ENCODE results near the gene SLC4A5.
"Not testable (repeated sequence)": the region's sequence is repeated elsewhere in the genome, so short reads cannot be mapped to it uniquely, and the experiment has no call there.

SLC4A5 gene

DNA sequence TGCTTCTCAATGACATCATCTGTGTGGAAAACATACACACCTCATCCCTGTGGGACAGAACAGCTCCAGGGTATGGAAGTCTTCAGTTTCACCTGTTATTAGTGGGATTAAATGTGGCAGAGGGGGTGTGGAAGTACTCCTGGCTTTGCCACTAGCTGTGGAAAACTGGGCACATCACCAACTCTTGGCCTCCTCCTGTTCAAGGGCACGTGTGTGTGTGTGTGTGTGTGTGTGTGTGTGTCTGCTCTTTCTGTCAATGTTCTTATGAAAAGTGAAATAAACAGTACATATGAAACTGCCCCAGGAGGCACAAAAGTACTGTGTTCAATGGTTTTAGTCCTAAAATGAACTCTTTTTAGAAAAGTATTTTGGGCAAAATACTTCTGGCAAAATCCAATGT is 78.9 kb downstream of the SLC4A5 start:
- no peak for DNase-seq (ENCODE audit: low read depth)

DNA sequence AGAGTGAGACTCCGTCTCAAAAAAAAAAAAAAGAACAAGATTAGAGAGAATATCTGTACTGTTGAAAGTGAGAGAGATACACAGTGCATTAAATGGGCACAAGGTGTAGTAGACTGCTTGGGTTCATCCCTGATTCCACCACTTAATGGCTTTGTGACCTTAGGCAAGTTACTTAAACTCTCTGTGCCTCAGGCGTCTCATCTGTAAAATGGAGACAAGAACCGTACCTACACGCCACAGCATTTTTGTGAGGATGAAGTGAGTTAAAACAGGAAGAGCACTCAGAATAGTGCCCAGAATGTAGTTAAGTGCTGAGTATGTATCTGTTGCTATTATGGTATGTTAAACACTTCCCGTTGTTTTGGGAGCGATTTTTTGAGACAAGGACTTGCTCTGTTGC is 80.5 kb downstream of the SLC4A5 start:
- no peak for DNase-seq (ENCODE audit: low read depth)

DNA sequence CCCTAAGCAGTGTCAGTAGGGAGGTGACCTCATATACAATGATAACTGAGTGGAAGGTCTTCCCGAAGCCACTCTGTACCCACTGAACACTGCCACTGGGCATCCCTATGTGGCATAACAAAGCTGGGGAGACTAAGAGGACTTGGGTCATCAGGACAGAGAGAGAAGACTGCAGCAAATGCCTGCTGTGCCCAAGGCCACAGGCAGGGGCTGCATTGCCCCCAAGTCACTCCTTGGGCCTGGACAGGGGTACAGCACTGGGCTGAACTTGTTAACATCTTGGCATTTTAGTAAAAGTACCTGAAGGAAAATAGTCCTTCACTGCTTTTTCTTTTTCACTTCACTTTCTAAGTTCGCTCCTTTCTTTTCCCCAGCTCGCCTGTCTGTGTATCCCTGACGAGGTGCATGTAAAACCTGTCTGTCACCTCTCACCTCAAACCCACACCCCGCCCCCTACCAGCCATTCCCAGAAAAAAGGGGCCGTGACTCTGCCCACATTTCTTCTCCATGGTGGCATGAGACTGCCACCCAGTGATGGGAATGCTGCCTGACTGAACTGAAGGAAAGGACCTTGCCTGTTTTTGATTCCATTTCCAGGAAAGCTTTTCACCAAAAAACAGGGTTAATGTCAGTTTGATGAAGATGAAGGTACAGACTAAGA is 81.9 kb downstream of the SLC4A5 start:
- no peak for DNase-seq (ENCODE audit: low read depth)

DNA sequence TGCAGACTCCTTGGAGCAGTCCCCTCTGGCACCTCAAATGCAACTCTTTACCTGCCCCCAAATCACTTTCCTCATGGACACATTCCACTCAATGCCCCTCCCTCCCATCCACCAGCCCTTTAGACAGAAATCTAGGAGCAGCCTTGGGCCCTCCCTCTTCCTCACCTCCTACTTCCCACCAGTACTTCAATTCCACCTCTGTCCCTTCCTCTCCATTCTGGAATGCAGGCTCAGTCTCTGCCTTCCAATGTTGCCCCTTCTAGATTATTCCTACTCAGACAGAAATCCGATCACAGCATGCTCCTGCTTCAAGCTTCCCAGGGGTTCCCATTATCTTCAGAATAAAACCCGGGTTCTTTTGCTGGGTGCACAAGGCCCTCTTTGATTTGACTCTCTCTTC is 82.7 kb downstream of the SLC4A5 start:
- no peak for DNase-seq (ENCODE audit: low read depth)

DNA sequence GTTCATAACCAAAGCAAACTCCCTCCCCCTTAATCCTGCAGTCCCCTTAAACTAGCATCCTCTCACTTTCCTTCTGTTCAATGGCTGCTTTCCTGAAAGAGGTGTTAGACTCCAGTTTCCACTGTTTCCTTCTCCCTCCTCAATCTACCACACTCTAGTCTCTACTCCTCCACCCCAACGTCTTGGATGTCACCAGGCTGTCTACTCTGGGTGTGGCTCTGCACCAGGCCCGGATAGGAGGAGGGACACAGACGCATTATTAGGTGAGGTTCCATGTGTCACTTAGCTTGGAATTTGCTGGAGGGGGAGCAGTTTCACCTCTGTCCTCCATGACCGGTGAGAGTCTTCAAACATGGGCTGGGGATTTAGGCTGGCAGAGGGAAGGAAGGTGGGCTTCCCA is 83.5 kb downstream of the SLC4A5 start:
- DNase-seq (ENCODE audit: low read depth) = no peak

DNA sequence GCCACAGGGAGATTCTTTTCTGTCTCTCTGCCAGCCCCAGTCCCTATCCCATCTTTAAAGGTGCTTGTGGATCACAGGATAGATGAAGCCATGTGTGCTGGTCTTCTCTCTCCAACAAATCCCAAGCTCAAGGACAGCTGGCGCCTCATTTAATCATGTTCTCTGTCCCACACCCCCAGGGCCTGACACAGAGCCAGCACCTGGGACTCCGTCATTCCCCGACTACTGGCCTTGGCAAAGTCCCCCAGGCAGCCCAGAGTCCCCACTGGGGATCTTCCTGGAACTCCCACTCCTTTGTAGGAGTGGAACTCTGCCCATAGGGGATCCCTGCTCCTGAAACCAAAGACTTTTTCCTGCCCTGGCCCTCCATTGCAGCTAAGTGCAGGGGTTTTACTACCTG is 84.0 kb downstream of the SLC4A5 start:
- DNase-seq (ENCODE audit: low read depth) = no peak

DNA sequence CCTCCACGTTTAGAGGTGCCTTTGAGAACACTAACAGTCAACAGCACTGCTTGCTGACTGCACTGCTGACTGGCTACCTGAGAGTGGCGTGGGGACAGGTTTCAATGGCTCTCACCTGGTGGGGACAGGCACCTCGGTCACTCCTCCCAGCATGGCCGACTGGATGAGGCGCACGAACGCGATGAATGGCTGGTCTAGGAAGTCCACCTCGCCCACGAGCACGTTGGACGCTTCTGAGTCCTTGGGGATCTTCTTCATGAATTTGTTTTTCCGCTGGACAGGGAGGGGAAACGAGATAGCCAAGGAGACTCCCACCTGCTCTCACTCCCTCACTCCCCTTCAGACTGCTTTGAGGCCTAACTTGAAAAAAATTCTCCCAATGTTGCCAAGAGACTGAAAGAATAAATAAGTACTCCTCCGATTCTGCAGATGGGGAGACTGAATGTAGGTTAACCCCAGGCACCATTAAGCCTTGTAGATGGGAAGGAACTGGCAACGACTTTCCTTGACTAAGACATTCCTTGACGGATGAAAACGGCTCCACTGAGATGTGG is 87.5 kb downstream of the SLC4A5 start:
- DNase-seq (ENCODE audit: low read depth) = no peak

DNA sequence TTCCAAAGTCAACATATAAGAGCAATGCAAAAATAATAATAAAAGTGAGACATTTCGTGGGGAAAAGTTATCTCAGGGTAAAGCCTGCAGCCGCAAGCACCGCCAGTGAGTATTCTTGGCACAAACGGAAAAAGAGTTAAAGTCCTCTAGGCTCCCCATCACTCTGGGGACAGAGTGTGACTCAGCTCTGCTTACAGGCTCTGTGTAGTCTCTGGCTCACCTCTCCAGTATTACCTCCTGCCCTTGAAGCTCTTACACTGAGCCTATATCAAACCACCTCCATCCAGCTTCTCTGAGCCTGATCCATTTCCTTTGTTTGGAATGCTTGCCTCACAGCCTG is 89.3 kb downstream of the SLC4A5 start:
- DNase-seq (ENCODE audit: low read depth) = no peak

DNA sequence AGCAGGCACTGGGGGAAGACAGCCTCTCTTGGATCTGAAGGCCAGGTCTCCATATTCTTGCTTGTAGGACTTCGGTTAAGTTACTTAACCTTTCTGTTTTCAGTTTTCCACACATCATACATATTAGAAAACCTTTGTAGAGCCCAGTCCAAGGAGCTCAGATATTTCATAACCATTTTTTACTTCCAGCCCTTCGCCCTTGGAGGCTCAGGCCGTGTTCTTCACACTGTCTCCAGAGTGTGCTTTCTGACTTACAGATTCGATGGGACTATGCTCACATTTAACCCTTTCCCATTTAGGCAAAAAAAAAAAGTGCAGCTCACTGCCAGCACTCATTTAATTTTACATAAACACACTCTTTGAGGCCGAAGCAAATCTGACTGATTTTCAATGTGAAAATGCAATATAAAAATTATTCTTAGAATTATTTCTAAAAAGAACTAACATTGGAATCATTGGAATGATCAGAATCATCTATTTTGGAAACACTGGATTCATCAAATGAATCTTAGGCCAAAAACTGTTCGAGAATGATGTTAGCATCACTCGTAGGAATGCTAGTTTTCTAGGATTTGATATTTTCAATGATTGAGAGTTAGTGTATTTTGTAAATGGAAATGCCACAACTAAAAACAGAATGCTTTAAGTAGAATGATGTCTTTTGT is 89.8 kb downstream of the SLC4A5 start:
- no peak for DNase-seq (ENCODE audit: low read depth)

DNA sequence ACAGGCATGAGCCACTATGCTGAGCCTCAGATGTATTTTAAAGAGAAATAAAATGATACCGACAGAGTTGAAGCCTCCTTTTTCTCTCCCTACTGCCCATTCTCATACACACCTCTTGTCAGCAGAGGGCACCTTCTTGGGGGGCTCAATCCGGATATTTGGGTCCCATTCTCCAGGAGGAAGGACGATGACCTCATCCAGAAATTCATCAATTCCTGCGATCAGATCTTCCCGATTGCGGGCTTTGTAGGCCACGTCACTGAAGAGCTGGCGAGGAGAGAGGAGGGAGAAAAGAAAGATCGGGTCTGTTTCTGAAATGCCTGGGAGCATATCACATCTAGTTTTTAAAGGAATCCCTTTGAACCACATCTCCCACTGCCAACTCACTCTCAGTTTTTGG is 90.4 kb downstream of the SLC4A5 start:
- no peak for DNase-seq (ENCODE audit: low read depth)

DNA sequence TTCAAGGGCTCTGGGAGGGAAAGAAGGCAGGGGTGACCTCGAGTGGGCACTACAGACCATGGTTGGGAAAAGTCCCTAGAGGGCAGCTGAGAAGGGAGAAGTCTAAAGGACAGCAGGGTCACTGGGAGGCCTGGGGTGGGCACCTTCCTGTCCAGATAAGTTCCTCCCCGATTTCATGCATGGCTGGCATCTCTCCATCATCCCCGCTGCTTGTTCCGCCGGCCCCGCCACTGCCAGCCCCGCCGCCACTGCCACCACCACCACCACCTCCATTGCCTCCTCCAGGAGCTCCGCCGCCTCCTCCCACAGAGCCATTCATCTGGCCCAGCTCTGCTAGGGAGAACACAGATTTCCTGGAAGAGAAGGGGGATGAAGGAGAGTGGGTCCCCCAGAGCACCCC is 91.2 kb downstream of the SLC4A5 start:
- no peak for DNase-seq (ENCODE audit: low read depth)

DNA sequence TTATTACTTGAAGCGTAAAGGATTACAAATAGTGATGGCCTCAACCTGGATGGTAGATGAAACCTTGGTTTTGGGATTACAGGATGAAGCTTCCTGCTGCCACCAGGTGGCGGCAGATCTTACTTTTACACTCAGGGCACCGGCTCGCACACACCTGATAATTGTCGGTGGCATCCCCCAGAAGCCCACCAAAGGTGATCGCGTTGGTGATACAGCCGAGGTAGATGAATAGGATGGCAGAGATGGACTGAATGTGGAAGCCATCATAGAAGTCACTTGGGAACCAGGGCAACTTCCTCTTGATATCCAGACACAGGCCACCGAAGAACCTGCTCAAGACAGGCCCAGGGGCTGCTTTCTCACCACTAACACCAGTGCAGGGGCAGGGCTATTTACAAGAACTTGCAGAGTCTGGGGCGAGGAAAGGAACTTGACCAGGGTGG is 93.0 kb downstream of the SLC4A5 start:
- peak; percentile 13 for DNase-seq (ENCODE audit: low read depth)

DNA sequence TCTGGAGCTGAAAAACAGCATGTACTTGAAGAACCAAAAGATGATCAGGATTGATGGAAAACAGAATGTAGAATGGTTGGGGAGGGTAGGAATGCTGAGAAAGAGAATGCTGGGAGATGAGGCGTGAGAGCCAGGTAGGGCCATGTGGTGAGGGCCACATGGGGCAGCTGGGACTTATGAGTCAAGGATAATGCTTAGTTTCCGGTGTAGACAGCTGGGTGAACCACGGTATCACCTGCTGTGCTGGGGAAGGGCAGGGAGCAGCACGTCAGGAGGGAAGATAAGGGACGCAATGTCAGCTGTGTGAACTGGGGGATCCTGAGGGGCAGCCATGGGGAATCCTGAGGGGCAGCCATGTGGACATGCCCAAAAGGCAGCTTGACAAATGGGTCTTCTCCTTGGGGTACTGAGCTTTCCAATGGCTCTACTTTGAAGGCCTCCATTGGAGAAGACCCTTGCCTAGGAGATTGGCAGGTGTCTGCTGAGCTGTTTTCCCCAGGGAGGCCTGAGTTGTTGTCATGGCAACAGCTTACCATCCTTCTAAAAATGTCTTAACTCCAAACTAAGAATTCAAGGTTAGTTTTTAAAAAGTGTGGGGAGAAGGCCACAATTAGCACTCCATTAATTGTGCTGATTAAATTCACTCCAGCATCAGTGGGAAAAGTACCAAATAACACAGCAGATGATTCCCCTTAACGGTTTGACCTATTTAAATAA is 93.7 kb downstream of the SLC4A5 start:
- DNase-seq (ENCODE audit: low read depth) = no peak

DNA sequence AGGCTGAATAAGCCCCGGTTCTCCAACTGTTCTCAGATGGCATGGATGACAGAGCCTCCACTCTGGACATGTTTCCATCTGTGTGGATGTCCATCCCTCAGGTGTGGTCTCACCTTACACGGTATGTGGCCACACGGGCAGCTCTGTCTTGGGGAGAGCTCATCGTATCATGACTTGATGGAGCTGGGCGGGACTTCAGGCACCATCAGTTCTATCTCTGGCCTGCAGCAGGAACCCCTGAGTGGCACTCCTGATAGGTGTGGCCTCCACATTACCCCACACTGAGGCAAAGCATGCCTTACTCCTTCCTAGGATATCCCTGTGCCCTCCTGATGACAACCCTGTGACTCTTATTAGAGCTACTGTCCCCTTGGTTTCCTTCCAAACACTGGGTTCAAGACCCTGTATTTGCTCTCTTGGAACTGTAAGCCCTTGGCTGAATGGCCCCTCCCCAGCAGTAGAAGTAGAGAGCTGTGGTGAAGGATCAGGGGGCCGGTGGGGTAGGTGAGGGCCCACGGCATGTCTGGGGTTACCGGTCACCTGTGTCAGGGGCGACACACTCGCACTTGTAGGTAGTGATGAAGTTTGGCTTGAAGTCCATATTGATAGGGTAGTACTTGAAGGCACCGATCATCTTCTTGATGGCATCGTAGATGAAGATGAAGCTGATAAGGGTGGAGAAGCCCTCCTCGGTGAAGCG is 96.6 kb downstream of the SLC4A5 start:
- no peak for DNase-seq (ENCODE audit: low read depth)

DNA sequence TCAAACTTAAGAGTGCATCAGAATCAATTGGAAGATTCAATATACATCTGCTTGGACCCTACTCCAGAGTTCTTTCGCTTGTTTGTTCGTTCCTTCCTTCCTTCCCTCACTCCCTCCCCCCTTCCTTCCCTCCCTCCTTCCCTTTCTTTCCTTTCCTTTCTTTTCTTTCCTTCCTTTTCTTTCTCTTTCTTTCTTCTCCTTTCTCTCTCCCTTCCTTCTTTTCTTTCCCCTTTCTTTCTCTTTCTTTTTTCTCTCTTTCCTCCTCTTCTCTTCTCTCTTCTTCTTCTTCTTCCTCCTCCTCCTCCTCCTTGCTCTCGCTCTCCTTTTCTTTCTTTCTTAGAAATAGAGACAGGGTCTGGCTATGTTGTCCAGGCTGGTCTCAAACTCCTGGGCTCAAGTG is 98.9 kb downstream of the SLC4A5 start:
- DNase-seq (ENCODE audit: low read depth) = no peak

DNA sequence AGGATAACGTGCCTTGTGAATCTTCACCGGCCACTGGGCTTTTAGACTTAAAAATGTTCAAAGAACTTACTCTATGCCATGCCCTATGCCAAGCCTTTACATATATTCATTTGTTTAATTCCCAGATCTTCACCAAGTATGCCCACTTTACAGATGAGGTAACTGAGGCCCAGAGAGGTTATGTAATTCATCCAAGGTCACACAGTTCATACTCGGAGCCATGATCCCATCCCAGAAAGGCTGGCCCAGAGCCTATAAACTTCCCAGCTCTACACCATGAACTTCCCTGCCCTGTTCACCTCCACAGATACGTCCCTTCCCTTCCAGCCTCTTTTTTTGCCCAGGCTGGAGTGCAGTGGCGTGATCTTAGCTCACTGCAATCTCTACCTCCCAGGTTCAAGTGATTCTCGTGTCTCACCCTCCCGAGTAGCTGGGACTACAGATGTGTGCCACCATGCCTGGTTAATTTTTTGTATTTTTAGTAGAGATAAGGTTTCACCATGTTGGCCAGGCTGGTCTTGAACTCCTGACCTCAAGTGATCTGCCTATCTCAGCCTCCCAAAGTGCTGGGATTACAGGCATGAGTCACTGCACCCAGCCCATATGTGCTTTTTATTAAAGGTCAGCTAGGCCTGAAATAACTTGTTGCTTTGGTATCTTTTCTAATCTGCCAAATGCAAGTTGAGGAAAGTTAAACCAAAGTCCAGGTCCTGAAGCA is 100.7 kb downstream of the SLC4A5 start:
- no peak for DNase-seq (ENCODE audit: low read depth)

DNA sequence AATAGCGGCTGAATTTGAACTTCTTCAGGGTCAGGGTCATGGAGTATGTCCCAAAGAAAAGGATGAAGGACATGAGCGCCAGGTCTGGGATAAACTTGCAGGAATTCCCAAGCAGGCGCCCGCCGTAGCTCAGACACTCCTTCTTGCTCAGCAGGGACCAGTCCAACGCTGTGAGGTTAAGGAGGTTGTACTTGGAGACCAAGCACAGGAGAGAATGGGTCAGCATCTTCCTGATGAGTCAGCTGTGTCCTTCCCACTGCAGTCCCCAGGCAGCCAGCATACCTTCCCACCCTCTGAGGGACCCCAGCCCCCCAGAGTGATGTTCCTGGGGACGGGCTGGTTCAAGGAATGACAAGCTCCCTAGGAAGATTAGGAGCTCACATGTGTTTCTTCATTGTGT is 103.9 kb downstream of the SLC4A5 start:
- DNase-seq (ENCODE audit: low read depth) = no peak

DNA sequence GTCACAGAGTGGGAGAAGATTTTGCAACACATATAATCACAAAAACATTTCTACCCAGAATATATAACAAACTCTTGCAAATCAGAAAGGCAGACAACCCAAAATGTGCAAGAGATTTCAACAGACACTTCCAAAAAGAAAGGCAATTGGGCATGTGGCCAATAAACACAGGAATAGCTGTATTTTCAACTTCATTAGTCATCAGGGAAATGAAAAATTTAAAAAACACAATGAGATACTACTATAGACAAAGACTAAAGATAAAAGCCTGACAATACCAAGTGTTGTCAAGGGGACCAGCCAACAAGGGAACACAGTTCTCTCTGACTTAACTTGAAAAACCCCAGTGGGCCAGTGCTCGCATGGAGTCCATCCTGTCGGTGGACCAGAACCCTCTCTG is 104.3 kb downstream of the SLC4A5 start:
- DNase-seq (ENCODE audit: low read depth) = peak; percentile 71

DNA sequence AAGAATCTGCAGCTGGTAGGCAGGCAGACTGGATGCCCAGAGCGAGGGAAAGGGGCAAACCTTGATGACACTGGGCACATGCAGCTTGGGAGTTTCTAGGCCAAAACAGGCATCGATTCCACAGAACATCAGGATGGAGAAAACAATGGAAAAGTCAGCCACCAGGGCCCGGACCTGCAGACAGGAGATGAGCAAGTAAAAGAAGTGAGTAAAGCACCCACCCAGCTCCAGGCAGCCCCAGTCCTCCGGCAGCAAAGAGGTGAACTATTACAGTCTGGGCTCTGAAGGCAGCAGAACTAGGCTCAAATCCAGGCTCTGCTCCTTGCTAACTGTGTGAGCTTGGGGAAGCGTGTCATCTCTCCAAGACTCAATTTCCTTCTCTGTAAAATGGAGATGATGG is 108.2 kb downstream of the SLC4A5 start:
- DNase-seq (ENCODE audit: low read depth) = no peak

DNA sequence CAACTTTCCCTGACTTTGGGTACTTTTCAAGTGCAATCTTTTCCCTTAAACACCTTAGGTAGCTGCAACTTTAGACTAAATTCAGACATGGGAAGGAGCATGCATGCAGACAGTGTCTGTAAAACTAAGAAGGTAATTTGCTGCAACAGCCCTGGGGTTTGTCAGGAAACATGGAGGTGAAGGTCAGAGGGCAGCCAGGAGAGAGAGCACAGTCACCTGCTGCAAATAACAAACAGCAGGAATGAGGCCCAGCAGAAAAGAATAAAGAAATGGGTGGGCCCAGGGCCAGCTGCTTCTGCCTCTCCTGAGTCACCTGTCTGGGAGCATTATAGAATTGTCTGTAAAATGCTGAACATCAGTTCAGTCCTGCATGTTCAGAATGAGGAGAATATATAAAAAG is 109.6 kb downstream of the SLC4A5 start:
- no peak for DNase-seq (ENCODE audit: low read depth)

DNA sequence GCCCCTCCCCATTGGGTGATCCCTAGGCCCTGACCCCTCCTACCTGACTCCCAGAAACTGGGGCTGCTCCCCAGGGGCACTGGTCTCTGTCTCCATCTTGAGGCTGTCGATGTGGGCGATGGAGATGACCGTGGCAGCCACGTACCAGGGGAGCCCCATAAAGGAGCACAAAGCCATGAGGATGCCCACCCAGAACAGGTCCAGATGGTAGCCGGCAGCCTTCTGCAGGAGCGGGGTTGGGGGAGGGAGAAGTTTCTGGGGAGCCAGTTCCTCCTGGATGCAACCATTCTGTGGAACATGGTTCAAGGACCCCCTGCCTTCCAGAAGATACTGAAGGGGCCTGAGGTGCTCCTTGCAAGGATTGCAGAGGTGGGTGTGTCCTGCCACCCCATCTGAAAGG is 110.8 kb downstream of the SLC4A5 start:
- no peak for DNase-seq (ENCODE audit: low read depth)

DNA sequence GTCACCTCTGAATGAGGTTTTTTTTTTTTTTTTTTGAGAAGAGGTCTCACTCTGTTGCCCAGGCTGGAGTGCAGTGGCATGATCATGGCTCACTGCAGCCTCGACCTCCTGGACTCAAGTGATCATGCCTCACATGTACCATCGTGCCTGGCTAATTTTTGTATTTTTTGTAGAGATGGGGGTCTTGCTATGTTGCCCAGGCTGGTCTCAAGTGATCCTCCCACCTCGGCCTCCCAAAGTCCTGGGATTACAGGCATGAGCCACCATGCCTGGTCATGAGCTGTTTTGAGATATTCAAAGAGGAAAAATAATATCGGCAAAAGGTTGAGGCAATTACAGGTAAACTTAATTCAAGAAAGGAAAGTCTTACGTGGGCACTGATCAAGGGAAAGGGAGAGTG is 113.4 kb downstream of the SLC4A5 start:
- DNase-seq (ENCODE audit: low read depth) = not testable (repeated sequence)
